Loucy (cell line): ENCODE results near the gene PSMD1.

ENCODE experiments used
- EZH2phosphoT487 ChIP-seq: fragments of 200-600 bp; IDR thresholded peaks from 2 replicates; pipeline ENCODE4 v1.6.1; 2018; ENCODE audit warnings: antibody characterized with exemption, mild to moderate bottlenecking, moderate library complexity, borderline replicate concordance
- TF ChIP-seq, protein P1 (sequence below): fragments of 200-600 bp; sonication (generic); conservative IDR thresholded peaks from 2 replicates; pipeline ENCODE4 v1.5.1; 2014; ENCODE audit warnings: mild to moderate bottlenecking, antibody characterized with exemption, low read length

DNA sequence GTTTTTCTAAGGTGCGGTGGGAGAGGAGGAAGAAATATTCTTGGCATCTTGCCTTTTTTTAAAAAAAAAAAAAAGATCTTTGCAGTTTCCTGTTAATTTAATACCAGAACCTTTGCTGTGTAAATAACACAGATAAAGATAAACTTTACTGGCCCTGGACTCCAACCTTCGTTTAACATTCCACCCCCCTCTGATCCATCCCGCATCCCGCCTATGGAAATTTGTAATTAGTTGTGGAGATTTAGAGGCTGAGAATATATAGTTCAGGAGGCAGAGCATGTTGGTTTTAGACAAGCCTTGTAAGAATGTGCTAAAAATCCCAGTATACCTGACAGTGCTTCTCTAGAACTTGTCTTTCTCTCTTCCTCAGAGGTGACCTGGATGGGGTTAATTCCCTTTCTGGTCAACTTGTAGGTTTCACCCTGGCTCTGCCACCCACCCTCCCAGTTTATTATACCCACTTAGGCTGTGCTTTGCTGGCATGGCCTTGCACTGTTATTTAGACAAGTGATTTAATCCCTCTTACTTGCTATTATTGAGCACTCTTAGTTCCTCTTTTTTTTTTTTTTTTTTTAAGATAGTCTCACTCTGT lies 22.3 kb upstream of the PSMD1 start:
- TF ChIP-seq, protein P1, sequence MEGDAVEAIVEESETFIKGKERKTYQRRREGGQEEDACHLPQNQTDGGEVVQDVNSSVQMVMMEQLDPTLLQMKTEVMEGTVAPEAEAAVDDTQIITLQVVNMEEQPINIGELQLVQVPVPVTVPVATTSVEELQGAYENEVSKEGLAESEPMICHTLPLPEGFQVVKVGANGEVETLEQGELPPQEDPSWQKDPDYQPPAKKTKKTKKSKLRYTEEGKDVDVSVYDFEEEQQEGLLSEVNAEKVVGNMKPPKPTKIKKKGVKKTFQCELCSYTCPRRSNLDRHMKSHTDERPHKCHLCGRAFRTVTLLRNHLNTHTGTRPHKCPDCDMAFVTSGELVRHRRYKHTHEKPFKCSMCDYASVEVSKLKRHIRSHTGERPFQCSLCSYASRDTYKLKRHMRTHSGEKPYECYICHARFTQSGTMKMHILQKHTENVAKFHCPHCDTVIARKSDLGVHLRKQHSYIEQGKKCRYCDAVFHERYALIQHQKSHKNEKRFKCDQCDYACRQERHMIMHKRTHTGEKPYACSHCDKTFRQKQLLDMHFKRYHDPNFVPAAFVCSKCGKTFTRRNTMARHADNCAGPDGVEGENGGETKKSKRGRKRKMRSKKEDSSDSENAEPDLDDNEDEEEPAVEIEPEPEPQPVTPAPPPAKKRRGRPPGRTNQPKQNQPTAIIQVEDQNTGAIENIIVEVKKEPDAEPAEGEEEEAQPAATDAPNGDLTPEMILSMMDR: no peak
- no peak for TF ChIP-seq EZH2phosphoT487
